Activated CD4-positive, alpha-beta T cell treated with anti-CD3 and anti-CD28 coated beads, Interleukin-2, amount 50 U/mL, for 24 hours (primary cell): ENCODE data around the gene EDA2R.

Source experiments
- DNase-seq, 2 donors: peaks; one replicate each; pipeline ENCODE4 v3.0.0-alpha.2; 2020; ENCODE audit warnings: low read depth in 1 of 2, low spot score in 1 of 2

Gene EDA2R, protein sequence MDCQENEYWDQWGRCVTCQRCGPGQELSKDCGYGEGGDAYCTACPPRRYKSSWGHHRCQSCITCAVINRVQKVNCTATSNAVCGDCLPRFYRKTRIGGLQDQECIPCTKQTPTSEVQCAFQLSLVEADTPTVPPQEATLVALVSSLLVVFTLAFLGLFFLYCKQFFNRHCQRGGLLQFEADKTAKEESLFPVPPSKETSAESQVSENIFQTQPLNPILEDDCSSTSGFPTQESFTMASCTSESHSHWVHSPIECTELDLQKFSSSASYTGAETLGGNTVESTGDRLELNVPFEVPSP

DNA sequence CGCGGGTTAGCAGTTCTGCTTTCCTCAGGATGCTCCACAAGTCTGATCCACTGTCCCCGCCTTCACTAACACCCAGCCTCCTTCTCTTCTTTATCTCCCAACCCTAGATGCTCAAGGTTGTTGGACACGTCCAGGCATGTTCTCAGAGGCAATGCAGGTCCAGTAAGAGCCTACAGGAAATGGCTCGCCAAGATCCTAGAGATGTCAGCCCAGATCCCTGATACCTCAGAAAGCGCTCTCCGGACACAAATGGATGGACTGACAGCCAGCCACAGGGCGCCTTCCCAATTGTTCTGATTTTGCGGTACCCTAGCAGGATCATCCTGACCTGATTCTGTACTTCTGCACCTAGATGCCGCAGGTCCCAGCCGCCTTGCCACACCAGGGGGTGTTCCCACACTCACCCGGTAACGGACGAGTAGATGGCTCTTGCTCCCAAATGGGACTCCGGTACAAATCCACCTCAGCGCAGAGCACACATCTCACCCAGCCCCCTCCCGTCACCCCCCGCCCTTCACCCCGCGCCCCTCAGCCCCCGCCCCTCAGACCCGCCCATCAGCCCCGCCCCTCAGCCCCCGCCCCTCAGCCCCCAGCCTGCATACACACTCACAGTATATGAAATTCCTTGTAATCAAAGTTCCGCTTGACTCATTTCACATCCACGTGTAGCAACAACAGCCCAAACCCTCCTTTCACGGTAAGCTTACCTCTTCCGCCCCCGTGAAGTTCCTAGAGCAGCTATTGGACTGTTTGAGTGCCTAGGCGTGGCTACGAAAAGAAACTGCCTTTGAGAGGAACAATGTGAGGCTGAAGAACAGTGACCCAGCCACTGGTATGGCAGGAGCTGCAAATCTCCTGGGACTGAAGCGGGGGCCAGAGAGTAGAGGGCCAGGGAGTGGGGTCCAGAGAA is at the start of gene EDA2R:
Gene EDA2R (minus strand): TSS at position 488 of the 910 bp plus-strand sequence. CDS start 23,058 bp downstream, outside the sequence.
- DNase-seq = peak in 1 of 2 donors; percentile 3

DNA sequence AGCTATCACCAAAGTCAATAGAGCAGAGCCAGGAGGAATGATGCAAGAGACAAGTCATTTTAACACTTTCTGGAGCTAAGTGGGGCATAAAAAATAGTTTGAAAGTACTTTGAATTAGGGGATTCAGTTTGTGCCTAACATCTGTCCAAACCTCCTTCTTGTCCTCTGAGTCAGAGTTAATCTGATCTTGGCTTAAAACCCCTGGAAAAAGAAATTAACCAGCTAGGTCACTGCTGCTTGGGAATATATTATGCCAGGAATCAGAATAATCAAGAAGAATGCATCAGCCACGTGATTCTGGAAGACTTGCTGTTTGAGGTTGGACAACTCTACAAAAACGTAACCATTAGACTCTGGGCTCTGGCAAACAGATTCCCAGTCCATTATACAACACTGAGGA is 45.3 kb upstream of the EDA2R start:
- DNase-seq = no peak

DNA sequence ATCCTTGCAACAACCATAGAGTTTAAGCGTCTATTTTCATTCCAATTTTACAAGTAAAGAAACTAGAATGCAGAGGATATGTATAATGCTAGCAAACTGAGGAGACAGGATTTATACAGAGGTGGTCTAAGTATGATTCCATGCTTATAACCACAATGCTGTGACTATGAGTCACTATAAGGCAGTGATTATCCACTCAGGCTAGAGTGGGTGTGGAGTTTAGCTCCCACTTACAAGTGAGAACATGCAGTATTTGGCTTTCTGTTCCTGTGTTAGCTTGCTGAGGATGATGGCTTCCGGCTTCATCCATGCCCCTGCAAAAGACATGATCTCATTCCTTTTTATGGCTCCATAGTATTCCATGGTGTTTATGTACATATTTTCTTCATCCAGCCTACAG is 41.6 kb upstream of the EDA2R start:
- DNase-seq = no peak

DNA sequence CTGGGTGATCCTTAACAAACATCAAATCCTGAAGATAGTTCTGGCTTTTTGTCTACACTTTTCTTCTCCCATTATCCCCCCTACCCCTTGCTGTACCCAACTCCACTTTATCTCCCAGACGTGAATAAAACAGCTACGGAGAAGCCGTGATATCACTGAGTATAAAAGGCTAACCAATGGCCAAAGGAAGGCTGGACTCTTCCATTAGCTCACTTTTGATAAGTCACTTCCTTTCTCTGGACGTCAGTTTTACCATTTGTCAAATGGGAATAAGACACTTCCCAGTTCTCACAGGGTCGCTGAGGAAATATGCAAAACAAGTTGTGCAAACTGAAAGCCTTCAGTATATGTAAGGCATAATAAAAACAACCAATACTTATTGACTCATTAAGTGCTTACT is 38.6 kb upstream of the EDA2R start:
- no peak for DNase-seq

DNA sequence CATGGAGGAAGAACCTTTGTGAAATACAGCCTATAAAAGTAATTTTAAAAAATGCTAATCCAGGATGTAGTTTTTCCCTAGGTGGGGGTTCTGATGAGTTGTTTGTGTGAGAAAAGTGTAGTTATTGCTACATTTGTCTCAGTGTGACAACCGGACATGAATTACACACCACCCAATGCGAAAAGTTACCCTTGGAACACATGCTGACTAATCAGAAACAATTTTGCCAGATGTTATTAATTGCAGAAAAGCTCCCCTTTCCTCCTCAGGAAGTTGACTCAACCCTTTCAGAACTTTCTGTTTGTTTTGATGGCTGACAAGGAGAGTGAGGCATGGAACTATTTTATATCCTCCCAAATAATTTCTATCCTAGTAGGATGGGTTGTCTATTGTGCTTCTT is 38.1 kb upstream of the EDA2R start:
- no peak for DNase-seq

DNA sequence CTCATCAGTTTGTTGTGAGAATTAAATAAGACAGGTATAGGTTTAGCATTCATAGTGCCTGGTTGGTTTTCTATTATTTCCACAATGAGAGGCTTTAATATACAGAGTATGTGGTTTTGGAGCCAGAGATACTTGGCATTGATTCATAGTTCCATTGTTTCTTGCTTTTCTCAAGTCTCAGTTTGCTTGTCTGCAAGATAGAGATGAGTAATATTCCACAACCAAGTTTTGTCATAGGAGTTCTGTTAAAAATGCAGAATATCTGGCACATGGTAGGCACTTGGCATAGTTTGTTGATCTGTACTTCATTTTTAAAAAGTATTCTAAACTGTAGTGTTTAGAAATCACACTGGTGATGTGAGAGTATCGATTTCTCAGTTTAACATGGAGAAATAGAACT is 37.5 kb upstream of the EDA2R start:
- DNase-seq = no peak

DNA sequence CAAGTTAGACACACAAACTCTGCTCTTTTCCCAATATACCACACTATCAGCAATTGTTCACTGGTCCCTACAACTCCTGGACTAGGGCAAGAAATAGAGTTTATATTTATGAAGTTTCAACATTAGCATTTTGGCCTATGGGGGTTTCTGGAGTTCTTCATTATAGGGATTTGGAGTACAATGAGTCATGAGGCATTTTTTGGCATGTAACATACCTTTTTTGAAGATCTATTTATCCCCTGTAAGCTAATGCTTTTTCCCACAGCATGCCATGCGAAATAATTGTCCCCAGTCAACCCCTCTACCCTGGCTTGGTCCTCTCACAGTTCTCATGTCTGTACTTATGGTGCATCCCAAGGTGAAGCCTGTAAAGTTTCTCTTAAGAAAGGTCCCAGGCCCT is 36.7 kb upstream of the EDA2R start:
- no peak for DNase-seq

DNA sequence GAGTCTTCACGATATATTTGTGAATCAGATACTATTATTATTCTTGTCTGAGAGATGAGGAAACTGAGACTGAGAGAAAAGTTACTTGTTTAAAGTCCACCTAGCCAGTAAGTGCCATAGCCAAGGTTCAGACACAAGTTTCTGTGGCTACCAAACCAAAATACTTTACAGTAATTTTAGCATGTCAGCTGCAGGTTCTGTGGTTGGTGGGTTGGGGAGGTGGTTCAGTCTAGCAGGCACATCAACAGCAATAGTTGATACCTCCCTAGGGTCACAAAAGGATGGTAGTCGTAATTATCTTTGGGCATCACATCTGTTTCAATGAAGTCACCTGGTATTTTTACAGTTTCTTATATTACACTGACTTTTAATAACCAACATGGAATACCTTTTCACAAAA is 35.6 kb upstream of the EDA2R start:
- DNase-seq = no peak

DNA sequence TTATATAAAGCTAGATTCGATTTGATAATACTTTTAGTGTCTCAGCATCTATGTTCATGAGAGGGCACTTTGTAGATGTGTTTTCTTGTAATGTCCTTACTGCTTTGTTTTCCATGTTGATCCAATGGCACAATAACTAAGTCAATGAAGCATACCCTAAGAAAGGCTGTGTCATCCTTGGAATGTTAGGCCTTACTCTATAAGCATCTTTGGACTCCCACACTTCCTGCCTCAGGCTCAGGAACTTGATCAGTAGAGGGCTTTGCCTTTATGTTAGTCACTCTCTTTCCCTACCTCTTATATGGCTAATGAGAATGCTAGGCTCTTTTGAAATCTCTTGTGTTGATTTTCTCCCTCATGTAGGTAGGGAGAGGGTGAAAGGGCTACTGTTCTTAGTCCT is 33.2 kb upstream of the EDA2R start:
- no peak for DNase-seq

DNA sequence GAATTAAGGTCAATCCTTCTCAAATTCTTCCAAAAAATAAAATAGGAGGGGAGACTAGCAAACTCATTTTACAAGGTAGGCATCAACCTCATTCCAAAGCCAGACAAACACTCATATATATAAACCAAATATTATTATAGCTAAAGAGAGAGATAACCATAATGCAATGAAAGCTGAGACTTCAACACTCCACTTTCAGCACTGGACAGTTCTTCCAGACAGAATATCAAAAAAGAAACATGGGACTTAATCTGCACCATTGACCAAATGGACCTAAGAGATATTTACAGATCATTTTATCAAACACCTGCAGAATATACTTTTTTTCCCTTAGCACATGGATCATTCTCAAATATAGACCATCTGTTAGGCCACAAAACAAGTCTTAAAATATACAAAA is 15.5 kb upstream of the EDA2R start:
- DNase-seq = no peak

DNA sequence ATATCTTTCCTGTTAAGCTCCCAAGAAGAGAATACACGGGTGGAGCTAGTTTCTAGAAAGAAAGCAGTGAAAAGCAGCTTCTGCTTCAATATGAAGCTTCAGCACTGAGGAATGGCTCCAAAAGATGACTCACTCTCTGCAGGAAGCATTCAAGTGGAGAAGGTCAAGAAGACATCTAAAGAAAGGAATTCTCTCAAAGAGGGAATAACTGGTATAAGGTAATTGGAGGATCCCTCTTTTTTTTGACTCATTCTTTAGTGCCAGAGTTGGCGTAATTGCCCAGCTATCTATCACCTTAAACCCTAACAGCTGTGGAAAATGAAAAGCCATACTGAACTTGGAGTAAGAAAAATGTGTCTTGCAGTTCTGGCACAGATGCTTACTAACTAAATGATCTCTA is 3.5 kb downstream of the EDA2R start:
- no peak for DNase-seq

DNA sequence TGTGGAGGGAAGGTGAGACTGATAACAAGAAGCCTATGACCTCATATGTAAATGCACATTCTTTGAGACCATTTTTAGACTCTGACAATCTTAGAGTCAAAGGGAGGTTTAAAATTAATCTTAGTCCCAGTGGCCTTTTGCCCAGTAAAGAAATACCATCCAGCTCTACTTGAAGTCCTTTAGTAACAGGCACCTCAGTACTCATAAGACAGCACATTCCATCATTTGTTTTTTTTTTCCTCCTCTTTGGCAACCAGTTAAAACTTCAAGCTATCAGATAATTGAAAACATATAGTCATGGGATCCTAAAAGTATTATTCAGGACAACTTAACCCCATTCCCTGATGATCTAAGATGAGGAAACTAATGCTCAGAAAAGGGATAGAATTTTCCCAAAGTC is 4.6 kb downstream of the EDA2R start:
- DNase-seq = no peak

DNA sequence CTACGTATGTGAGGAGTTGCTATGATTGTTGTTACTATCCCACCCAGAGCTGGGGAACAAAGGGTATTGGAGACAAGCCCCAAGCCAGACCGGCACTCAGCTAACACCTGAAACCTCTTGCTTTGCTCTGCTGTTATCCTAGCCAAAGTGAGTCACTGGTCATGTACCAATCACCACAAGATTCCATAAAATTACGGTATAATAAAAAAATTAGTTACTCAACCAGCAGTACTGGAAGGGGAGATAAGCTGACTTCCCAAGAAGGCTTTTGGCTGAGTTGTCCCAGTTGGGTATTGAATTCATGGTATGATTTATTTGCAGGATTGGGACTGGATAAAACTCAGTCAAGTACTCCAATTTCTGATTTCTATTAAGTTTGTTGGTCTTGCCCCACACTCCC is 5.3 kb downstream of the EDA2R start:
- DNase-seq = no peak

DNA sequence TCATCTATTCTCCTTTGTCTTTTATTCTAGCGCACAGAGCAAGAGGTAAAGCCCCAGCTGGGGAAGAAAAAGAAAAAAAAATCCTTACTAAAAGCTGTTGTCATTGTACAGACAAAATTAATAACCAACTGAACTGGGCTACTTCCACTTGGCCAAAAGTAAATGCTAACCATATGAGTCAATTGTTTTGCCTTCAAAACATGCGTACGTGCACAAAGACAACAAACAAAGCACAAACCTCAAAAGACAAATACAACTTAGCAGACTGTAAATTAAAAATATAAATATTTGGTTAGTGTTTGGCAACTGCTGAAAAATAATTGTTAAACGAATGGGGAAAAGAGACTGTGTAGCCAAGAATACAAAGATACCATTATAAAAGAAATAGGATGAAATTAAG is 5.9 kb downstream of the EDA2R start:
- DNase-seq = no peak

DNA sequence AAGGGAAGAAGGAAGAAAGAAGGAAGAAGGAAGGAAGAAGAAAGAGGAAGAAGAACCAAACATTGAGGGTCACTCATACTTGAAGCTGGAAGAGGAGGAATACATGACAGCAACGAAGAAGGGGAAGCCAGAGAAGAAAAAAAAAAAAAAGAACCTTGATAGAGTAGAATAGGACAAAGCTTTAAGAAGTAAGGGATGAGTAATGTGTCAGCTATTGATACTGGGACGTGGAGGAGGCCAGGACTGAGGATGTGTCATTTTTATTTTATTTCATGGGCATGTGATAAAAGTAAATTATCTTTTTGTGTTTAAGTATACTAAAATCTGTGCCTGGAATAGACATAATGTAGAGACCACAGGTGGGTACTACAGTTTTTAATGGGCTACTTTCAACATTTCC is 6.4 kb downstream of the EDA2R start:
- no peak for DNase-seq

DNA sequence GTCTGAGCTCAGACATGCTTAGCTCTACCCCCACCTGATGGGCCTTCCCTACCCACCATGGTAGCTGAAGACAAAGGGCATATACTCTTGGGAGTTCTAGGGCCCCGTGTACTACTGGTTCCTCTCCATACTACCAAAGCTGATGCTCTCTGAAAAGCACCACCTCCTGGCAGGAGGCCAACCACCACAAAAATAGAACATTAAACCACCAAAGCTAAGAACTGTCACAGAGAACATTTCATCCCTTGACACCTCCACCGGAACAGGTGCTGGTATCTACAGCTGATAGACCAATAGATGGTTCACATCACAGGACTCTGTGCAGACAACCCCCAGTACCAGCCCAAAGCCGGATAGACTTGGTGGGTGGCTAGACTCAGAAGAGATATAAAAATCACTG is 13.4 kb downstream of the EDA2R start:
- no peak for DNase-seq

DNA sequence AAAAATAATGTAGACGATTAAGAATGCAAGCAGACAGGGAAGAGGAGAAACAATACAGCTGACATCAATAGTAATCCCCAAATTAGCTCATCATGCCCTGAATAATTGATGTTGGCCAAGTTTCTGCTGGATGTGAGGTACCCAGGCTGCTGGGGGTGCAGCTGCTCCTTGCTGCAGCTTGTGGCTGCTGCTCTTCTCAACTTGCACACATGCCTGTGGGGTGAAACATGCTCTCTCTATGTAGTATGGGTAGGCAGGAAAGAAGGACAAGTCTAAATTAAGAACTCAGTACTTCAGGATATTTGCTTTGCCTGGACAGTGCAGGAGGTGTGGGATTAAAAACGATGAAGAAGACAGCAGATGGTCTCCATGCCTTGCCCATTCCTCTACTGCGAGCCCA is 16.7 kb downstream of the EDA2R start:
- no peak for DNase-seq

DNA sequence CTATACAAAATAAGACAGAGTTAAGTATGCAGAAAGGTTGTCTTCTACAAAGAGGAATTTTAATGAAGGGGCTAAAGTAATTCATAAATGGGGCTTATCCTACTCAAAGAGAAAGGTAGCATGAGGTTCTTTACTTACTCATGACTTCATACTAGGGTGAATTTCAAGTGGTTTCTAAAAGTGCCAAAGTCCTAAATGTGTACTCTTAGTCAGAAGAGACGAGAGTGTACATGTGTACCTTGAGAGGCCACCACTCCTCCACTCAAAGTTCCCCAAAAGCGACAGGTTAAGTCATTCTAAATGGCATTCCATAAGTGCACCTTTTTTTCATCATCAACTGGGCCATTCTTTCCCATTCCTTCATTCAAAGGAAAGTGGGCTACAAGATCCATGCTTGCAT is 21.9 kb downstream of the EDA2R start:
- DNase-seq = no peak

DNA sequence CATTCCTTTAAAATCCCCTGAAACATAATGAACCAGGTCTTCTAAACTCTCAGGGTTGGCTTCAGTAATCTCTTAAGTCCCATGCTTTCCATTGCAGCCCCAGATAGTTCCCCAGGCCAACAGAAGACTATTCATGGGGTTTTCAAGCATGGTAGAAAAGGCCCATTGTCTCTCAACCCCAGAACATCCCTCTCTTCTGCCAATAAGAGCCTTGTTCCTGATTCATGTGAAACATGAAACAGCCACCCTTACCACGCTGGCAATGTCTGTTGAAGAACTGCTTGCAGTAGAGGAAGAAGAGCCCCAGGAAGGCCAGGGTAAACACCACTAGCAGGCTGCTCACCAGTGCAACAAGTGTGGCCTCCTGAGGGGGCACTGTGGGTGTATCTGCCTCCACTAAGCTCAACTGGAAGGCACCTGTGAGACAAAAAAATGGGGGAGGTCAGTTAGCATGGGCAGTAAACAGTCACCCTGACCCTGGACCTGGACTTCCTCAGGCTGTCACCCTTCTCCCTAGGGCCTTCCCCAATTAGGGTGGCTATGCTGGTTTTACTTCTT is 36.4 kb downstream of the EDA2R start:
- no peak for DNase-seq

DNA sequence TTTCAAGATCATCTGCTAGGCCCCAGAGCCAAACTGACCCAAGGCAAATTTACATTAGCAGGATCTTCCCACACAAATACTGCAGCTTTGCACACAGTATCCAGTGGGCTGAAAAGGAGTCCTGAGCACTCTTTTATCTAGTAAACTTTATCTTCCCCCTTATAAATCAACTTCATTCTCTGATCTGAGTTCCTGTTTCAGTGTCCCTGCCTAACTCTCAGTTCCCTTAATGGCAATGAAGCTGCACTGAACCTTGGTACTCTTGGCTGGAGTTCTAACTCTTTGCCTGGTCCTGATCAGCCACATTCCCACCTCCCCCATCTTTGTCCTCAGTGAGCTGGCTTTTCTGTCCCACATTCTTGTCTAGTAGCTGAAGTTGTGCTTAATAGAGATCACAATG is 37.4 kb downstream of the EDA2R start:
- no peak for DNase-seq

DNA sequence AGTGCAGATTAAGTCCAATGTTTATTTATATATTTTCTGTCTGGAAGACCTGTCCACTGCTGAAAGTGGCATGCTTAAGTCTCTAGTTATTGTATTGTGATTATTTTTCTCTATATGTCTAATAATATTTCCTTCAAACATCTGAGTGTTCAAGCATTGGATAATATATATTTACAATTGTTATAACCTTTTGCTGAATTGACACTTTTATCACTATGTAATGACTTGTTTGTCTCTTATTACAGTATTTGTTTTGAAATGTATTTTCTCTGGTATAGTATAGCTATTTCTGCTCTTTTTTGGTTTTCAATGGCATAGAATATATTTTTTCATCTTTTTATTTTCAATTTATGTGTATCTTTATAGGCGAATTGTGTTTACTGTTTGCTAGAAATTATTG is 59.7 kb downstream of the EDA2R start:
- DNase-seq = no peak

DNA sequence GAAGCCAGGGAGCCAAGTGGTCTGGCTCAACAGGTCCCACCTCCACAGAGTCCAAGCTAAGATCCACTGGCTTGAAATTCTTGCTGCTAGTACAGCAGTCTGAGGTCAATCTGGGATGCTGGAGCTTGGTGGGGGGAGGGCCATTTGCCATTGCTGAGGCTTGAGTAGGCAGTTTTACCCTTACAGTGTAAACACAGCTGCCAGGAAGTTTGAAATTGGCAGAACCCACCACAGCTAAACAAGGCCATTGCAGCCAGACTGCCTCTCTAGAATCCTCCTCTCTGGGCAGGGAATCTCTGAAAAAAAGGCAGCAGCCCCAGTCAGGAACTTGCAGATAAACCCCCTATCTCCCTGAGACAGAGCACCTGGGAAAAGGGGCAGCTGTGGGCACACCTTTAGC is 84.9 kb downstream of the EDA2R start:
- no peak for DNase-seq
